HCT116 (cell line): Measurements from ENCODE around the gene PHACTR1. TPM values are rescaled to one million over a fixed set of nuclear protein-coding genes. Genes with fewer than 3 reads are reported as not detected.

Experiments used
- ATAC-seq: fragments of 200-7000 bp; cut with Tn5 transposase; 2 replicates; pipeline ENCODE4 v1.9.1; 2020; ENCODE audit warnings: mild to moderate bottlenecking, moderate library complexity
- BruUV-seq: library from RNA; stranded (reverse); fragments of 400-500 nt; replicated peaks from 2 replicates; lab custom pipeline; 2021; lab: Mats Ljungman, UMichigan
- CTCF ChIA-PET: fragments of 300-600 bp; sonication (Branson Sonifier 250); formaldehyde crosslinking; loops from one replicate; lab custom pipeline; 2021; ENCODE audit warnings: antibody characterized with exemption; lab: Charles Lee
- POLR2A ChIA-PET: fragments of 300-600, 350-600 bp; sonication (Branson Sonifier 250); formaldehyde crosslinking; loops from one replicate; lab custom pipeline; 2021; ENCODE audit warnings: antibody characterized with exemption; lab: Charles Lee
- RAD21 ChIA-PET, 2 experiments: fragments of 300-600 bp; sonication (Branson Sonifier 250); formaldehyde crosslinking; loops; one replicate each; lab custom pipeline; 2023; ENCODE audit warnings: low total read pairs in 2 of 2; ENCODE audit not compliant: uncharacterized antibody in 2 of 2, unreplicated experiment in 2 of 2, low non-redundant PET in 1 of 2; lab: Charles Lee
- DNase-seq: peaks from one replicate; pipeline ENCODE4 v3.0.0-alpha.2; 2010; ENCODE audit warnings: low read depth, low spot score
- H2AFZ ChIP-seq: fragments of 200-600 bp; shearing (Covaris generic), sonication (generic); 2 replicates; pipeline ENCODE4 v1.6.1; 2017; ENCODE audit warnings: low read depth, mixed run types, mixed read lengths, antibody characterized with exemption, low read length; ENCODE audit not compliant: poor library complexity, severe bottlenecking
- H3K27ac ChIP-seq: 2 replicates; pipeline ENCODE4 v1.5.1; 2012; ENCODE audit warnings: low read depth, low read length
- H3K27me3 ChIP-seq: fragments of 200-600 bp; sonication (generic); 2 replicates; pipeline ENCODE4 v1.6.1; 2016; ENCODE audit warnings: mixed run types, low read length, mixed read lengths; ENCODE audit not compliant: insufficient read depth
- H3K36me3 ChIP-seq, 2 experiments: fragments of 200-500 bp in 1 of 2; fragments of 200-600 bp in 1 of 2; sonication (Bioruptor generic) in 1 of 2; sonication (generic) in 1 of 2; 2 replicates each; pipeline versions ENCODE4 v1.5.1 to v1.6.1; 2014 to 2016; ENCODE audit warnings: low read length in 2 of 2, inconsistent platforms in 1 of 2, mixed read lengths in 1 of 2, mixed run types in 1 of 2; ENCODE audit not compliant: insufficient read depth in 2 of 2, control insufficient read depth in 1 of 2
- H3K4me1 ChIP-seq, 2 experiments: fragments of 200-600 bp in 1 of 2; sonication (generic) in 1 of 2; 2 replicates each; pipeline versions ENCODE4 v1.5.1 to v1.6.1; 2012 to 2017; ENCODE audit warnings: low read length in 2 of 2, inconsistent platforms in 1 of 2, mild to moderate bottlenecking in 1 of 2, mixed read lengths in 1 of 2, mixed run types in 1 of 2, moderate library complexity in 1 of 2; ENCODE audit not compliant: insufficient read depth in 2 of 2, control insufficient read depth in 1 of 2
- H3K4me2 ChIP-seq: fragments of 200-600 bp; sonication (generic); 2 replicates; pipeline ENCODE4 v1.6.1; 2017; ENCODE audit warnings: mixed run types, low read length, mixed read lengths
- H3K4me3 ChIP-seq, 2 experiments: fragments of 200-600 bp in 1 of 2; sonication (generic) in 1 of 2; replicated peaks in 1 of 2; 2 replicates each; pipeline ENCODE4 v1.5.1; 2011 to 2016; ENCODE audit warnings: low read length in 2 of 2, control low read depth in 1 of 2, low read depth in 1 of 2, mild to moderate bottlenecking in 1 of 2, mixed read lengths in 1 of 2, mixed run types in 1 of 2
- H3K79me2 ChIP-seq: fragments of 200-600 bp; sonication (generic); 2 replicates; pipeline ENCODE4 v1.6.1; 2017; ENCODE audit warnings: mild to moderate bottlenecking, mixed run types, low read length, moderate library complexity, mixed read lengths; ENCODE audit not compliant: insufficient read depth
- H3K9ac ChIP-seq: fragments of 200-600 bp; sonication (generic); 2 replicates; pipeline ENCODE4 v1.6.1; 2016; ENCODE audit warnings: low read length, mixed read lengths
- H3K9me2 ChIP-seq: fragments of 200-600 bp; sonication (generic), shearing (Covaris generic); 2 replicates; pipeline ENCODE4 v1.6.1; 2017; ENCODE audit warnings: mixed run types, mild to moderate bottlenecking, moderate library complexity; ENCODE audit not compliant: insufficient read depth
- H3K9me3 ChIP-seq, 2 experiments: fragments of 200-500 bp in 1 of 2; fragments of 200-600 bp in 1 of 2; sonication (Bioruptor generic) in 1 of 2; sonication (generic) in 1 of 2; 2 replicates each; pipeline ENCODE4 v1.6.1; 2014 to 2017; ENCODE audit warnings: low read length in 2 of 2, mixed read lengths in 2 of 2, inconsistent platforms in 1 of 2, low read depth in 1 of 2, mild to moderate bottlenecking in 1 of 2, mixed run types in 1 of 2, moderate library complexity in 1 of 2; ENCODE audit not compliant: control insufficient read depth in 1 of 2, insufficient read depth in 1 of 2
- H4K20me1 ChIP-seq: fragments of 200-600 bp; sonication (generic), shearing (Covaris generic); 2 replicates; pipeline ENCODE4 v1.6.1; 2017; ENCODE audit warnings: mixed run types, mild to moderate bottlenecking, moderate library complexity; ENCODE audit not compliant: insufficient read depth
- ELF1 ChIP-seq: IDR thresholded peaks from 2 replicates; pipeline ENCODE4 v1.6.1; 2012; ENCODE audit warnings: low read depth, borderline replicate concordance
- EZH2phosphoT487 ChIP-seq: fragments of 200-600 bp; IDR thresholded peaks from 2 replicates; pipeline ENCODE4 v1.6.1; 2018; ENCODE audit warnings: antibody characterized with exemption, borderline replicate concordance
- MAX ChIP-seq: IDR thresholded peaks from 2 replicates; pipeline ENCODE4 v1.6.1; 2012
- POLR2A ChIP-seq: IDR thresholded peaks from 2 replicates; pipeline ENCODE4 v1.7.0; 2011; ENCODE audit warnings: borderline replicate concordance; ENCODE audit not compliant: insufficient read depth, insufficient read length; ENCODE audit errors: extremely low read depth
- POLR2AphosphoS5 ChIP-seq: IDR thresholded peaks from 2 replicates; pipeline ENCODE4 v1.6.1; 2011; ENCODE audit warnings: mild to moderate bottlenecking, low read depth, low read length, moderate library complexity
- SIN3A ChIP-seq: IDR thresholded peaks from 2 replicates; pipeline ENCODE4 v1.6.1; 2012; ENCODE audit warnings: low read depth
- SP1 ChIP-seq: IDR thresholded peaks from 2 replicates; pipeline ENCODE4 v1.6.1; 2012; ENCODE audit warnings: low read depth
- YY1 ChIP-seq: IDR thresholded peaks from 2 replicates; pipeline ENCODE4 v1.6.1; 2011; ENCODE audit warnings: low read length, low read depth, moderate library complexity, mild to moderate bottlenecking; ENCODE audit not compliant: insufficient replicate concordance; ENCODE audit errors: extremely low read depth
- ZFX ChIP-seq: fragments of 450-650 bp; IDR thresholded peaks from 2 replicates; pipeline ENCODE4 v1.6.1; 2017
- ZNF274 ChIP-seq: fragments of 200-500 bp; sonication (Bioruptor generic); IDR thresholded peaks from 2 replicates; pipeline ENCODE4 v1.6.1; 2014; ENCODE audit warnings: mild to moderate bottlenecking, low read depth, low read length, inconsistent platforms
- intact Hi-C: fragments of 100-400 bp; cut with micrococcal nuclease; formaldehyde crosslinking; loops from 2 replicates; pipeline ENCODE4 v1.10.0; 2022
- total RNA-seq: library from RNA; stranded (reverse); gene quantifications from one replicate; pipeline ENCODE4 v1.2.1, GENCODE V29; 2021; ENCODE audit not compliant: unreplicated experiment
- TF ChIP-seq, protein P1 (sequence below): IDR thresholded peaks from 2 replicates; pipeline ENCODE4 v1.6.1; 2012
- TF ChIP-seq, protein P2 (sequence below): IDR thresholded peaks from 2 replicates; pipeline ENCODE4 v1.6.1; 2012; ENCODE audit warnings: low read depth

PHACTR1 gene
- total RNA-seq, 1 experiment from 2014 or later = 0.17 TPM

- BruUV-seq = no TSS peak
- Histone ChIP-seq H3K27me3 (no peaks in the 10 kb centered on the region), H2AFZ (no peak overlapping the region), H3K4me3 (no peak overlapping the region), H3K36me3 (no peaks in the 10 kb centered on the region), H3K9me2 (no peaks in the 10 kb centered on the region), H3K4me1 (no peaks in the 10 kb centered on the region), H4K20me1 (0 out of 2 replicates have a peak, but pooled peaks cover 4% of the 10 kb centered on the region), H3K4me2 (no peak overlapping the region), H3K27ac (no peak overlapping the region), H3K79me2 (no peaks in the 10 kb centered on the region), H3K9me3 (no peaks in the 10 kb centered on the region), H3K9ac (no peak overlapping the region)
- POLR2A ChIA-PET = no interaction called here
- no peak for ATAC-seq
- RAD21 ChIA-PET = no interaction called here
- intact Hi-C loops = no loop called here
- no peak for TF ChIP-seq POLR2AphosphoS5
- TF ChIP-seq EZH2phosphoT487 = no peak
- TF ChIP-seq, protein P1, sequence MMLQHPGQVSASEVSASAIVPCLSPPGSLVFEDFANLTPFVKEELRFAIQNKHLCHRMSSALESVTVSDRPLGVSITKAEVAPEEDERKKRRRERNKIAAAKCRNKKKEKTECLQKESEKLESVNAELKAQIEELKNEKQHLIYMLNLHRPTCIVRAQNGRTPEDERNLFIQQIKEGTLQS = no peak
- TF ChIP-seq ZFX = no peak
- no peak for TF ChIP-seq ZNF274
- no peak for TF ChIP-seq MAX
- no peak for TF ChIP-seq ELF1
- TF ChIP-seq, protein P2, sequence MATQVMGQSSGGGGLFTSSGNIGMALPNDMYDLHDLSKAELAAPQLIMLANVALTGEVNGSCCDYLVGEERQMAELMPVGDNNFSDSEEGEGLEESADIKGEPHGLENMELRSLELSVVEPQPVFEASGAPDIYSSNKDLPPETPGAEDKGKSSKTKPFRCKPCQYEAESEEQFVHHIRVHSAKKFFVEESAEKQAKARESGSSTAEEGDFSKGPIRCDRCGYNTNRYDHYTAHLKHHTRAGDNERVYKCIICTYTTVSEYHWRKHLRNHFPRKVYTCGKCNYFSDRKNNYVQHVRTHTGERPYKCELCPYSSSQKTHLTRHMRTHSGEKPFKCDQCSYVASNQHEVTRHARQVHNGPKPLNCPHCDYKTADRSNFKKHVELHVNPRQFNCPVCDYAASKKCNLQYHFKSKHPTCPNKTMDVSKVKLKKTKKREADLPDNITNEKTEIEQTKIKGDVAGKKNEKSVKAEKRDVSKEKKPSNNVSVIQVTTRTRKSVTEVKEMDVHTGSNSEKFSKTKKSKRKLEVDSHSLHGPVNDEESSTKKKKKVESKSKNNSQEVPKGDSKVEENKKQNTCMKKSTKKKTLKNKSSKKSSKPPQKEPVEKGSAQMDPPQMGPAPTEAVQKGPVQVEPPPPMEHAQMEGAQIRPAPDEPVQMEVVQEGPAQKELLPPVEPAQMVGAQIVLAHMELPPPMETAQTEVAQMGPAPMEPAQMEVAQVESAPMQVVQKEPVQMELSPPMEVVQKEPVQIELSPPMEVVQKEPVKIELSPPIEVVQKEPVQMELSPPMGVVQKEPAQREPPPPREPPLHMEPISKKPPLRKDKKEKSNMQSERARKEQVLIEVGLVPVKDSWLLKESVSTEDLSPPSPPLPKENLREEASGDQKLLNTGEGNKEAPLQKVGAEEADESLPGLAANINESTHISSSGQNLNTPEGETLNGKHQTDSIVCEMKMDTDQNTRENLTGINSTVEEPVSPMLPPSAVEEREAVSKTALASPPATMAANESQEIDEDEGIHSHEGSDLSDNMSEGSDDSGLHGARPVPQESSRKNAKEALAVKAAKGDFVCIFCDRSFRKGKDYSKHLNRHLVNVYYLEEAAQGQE = no peak
- TF ChIP-seq SIN3A = no peak
- TF ChIP-seq SP1 = no peak
- TF ChIP-seq YY1 = no peak
- no peak for TF ChIP-seq POLR2A
- DNase-seq = no peak
- CTCF ChIA-PET = no interaction called here
Observed at GRCh38 chr6:12749531-12750379, 33.2 kb downstream of the PHACTR1 start.
